GF-D8 (cell line): ENCODE results near the gene H2BW2.
"Not testable (repeated sequence)": the region's sequence is repeated elsewhere in the genome, so short reads cannot be mapped to it uniquely, and the experiment has no call there.

Experiments
- DNase-seq: peaks from one replicate; lab custom pipeline; 2025; lab: John Stamatoyannopoulos, UW

Gene H2BW2

DNA sequence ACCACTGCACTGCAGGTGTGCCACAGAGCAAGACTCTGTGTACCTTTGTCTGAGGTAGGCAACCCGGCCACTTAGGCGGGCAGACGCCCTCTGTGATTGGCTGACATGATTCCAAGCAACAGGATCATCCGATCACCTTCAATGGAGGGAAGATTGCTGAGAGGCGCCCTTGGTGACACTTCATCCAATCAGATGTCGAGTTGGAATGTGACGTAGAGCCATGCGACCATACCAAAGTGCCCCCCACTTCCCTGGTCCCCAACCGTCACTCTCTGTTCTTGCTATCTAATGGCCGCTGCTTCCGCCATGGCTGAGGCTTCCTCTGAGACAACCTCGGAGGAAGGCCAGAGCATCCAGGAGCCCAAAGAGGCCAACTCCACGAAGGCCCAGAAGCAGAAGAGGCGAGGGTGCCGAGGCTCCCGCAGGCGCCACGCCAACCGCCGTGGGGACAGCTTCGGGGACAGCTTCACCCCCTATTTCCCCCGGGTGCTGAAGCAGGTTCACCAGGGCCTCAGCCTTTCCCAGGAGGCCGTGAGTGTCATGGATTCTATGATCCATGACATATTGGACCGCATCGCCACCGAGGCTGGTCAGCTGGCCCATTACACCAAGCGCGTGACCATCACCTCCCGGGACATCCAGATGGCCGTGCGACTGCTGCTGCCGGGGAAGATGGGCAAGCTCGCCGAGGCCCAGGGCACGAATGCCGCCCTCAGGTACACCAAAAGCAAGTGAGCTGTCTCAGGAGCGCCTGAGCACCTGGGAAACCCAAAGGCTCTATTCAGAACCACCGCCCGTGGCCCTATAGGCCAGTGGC lies at the start of gene H2BW2:
Gene H2BW2, plus strand, starts transcription at position 268 of the 817 bp plus-strand sequence. Its CDS starts 39 bp downstream, at position 307.
- no peak for DNase-seq

DNA sequence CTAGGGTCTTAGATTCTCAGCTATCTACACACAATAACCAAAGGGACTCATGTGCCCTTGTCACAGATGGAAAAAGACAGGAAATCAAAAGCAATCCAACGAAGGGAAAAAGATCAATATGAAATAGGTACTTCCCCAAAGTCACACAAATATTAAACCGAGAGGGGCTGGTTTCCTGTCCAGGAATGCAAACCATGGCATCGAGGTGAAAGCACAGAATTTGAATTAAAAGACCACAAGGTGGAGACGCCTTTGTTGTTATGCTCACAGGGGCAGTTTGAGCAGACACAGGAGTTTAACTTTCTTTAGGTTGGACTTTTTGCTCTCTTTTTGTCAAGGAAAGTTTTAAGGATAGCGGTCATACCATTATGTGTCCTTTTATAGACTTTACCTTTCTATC lies 40.5 kb upstream of the H2BW2 start:
- no peak for DNase-seq

DNA sequence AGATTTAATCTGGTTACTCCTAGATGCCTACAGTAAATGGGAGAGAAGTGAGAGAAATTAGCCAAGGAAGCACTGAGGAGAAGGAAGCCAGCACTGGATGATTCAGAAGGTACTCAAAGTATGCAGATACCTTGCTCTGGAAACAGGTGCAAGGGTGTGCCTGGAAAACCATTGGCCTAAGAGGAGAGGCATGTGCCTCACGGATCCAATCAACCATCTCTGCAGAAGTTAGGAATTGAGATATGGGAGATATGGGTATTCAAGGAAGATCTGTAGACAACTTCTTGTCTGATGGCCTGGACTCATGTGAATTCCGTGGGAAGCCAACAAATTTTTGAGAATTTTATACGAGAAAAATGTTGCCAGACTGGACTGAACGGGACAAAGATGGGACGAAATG lies 30.9 kb upstream of the H2BW2 start:
- DNase-seq = no peak

DNA sequence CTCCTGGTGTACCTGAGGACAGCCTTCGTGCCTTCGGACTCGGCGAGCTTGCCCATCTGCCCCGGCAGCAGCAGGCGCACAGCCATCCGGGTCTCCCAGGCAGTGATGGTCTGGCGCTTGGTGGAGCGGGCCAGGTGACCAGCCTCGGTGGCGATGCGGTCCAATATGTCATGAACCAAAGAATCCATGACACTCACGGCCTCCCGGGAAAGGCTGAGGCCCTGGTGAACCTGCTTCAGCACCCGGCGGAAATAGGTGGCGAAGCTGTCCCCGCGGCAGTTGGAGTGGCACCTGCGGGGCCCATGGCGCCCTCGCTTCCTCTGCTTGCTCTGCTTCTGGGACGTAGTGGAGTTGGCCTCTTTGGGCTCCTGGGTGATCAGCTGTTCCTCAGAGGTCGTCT lies 26.6 kb upstream of the H2BW2 start:
- DNase-seq = no peak

DNA sequence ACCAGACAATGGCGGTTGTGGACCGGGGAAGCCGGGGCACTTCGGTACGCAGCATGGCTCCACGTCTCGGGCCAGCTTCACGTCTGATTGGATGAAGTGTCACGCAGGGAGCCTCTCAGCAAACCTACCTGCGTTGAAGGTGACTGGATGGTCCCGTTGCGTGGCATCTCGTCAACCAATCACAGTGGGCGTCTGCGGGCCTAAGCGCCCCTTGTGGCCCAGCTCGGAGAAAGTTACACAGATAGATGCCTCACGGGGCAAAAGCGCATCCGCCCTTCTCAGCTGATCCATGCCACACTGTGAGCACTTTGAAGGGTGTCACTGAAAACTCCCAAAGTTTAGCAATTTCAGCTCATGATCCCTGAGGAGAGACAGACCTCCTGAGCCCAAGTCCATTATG lies 26.1 kb upstream of the H2BW2 start, which contains the start of gene H2BW1:
Gene H2BW1, minus strand, starts transcription at position 103 of the 400 bp plus-strand sequence. CDS start 132 bp downstream, outside the sequence.
- no peak for DNase-seq

DNA sequence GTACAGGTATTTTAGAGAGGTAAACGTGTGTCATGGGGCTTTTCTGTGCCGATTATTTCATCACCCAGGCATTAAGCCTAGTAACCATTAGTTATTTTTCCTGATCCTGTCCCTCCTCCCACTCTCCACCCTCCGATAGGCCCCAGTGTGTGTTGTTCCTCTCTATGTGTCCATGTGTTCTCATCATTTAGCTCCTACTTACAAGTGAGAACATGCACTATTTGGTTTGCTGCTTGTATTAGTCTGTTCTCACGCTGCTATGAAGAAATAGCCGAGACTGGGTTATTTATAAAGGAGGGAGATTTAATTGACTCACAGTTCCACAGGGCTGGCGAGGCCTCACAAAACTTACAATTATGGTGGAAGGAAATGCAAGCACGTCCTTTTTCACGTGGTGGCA lies 24.2 kb upstream of the H2BW2 start:
- DNase-seq = not testable (repeated sequence)

DNA sequence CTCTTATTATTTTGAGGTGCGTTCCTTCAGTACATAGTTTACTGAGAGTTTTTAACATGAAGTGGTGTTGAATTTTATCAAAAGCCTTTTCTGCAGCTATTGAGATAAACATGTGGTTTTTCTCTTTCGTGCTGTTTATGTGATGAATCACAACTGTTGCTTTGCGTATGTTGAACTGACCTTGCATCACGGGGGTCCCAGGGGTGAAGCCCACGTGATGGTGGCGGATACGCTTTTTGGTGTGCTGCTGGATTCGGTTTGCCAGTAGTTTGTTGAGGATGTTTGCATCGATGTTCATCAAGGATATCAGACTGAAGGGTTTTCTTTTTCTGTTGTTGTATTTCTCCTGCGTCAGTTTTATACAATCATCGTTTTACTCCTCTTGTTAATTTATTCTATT lies 21.6 kb upstream of the H2BW2 start:
- no peak for DNase-seq

DNA sequence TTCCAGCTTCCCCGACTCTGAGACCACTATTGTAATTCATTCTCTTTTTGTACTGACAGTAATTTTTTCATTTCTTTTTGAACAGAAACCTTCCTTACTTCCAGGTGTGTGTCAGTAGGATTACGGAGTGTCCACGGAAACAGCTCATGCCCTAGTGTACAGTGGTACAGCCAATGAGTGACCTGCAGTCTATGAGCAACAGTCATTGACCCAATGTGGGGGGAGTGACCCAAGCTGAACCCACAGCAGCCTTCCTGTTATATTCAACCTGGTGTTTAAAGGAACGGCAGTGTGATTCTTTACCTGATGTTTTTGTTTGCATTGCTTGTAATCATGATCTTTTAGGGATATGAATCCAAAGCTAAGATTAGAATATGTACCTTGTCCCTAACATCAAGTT lies 1.2 kb downstream of the H2BW2 start:
- DNase-seq = no peak

DNA sequence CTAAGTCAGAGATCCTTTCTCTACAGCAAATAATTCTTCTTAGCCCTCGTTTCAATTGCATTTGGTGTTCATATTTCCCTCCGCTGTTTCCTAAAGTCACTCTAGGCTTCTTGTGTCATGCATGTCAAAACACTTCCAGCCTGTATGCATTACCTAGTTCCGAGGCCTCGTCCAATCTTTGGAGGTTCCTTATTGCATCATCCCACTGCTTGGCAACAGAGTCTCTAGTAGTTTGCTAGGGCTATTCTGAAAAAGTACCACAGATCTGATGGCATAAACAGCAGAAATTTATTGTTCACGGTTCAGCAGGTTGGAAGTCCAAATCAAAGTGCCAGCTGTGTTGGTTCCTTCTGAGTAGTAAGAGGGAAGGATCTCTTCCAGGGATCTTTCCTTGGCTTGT lies 5.9 kb downstream of the H2BW2 start:
- DNase-seq = no peak

DNA sequence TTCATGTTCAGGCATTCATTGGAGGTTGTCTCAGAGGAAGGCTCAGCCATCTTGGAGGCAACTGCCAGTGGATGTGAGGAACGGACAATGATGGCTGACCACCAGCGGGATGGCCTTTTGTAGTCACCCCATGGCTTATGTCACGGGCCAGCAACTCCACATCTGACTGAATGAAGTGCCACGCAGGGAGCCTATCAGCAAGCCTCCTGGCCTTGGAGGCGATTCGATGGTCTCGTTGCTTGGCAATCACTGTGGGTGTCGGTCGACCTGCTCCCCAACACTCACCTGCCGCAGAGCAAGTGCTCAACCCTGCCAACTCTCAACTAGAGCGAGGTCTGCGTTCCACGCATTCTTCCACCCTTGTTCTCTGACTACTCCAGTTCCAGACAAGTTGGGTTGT lies 7.4 kb downstream of the H2BW2 start:
- no peak for DNase-seq

DNA sequence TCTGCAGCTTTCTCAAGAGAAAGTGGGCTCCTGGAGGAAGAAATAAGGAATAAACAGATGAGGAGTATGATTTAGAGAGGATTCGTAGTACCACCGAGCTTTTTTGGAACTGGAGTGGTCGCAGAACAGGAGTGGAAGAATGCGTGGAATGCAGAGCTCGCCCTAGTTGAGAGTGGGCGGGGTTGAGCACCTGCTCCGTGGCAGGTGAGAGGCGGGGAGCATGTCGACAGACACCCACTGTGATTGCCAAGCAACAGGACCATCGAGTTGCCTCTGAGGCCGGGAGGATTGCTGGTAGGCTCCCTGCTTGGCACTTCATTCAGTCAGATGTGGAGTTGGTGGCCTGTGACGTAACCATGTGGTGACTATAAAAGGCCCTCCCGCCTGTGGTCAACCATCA lies 15.2 kb downstream of the H2BW2 start:
- not testable (repeated sequence) for DNase-seq

DNA sequence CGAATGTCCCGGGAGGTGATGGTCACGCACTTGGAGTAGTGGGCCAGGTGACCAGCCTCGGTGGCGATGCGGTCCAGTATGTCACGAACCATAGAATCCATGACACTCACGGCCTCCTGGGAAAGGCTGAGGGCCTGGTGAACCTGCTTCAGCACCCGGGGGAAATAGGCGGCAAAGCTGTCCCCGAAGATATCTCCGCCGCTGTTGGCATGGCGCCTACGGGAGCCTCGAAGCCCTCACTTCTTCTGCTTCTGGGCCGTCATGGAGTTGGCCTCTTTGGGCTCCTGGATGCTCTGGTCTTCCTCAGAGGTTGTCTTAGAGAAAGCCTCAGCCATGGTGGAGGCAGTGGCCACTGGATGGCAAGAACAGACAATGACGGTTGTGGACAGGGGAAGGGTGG lies 22.9 kb downstream of the H2BW2 start:
- DNase-seq = not testable (repeated sequence)

DNA sequence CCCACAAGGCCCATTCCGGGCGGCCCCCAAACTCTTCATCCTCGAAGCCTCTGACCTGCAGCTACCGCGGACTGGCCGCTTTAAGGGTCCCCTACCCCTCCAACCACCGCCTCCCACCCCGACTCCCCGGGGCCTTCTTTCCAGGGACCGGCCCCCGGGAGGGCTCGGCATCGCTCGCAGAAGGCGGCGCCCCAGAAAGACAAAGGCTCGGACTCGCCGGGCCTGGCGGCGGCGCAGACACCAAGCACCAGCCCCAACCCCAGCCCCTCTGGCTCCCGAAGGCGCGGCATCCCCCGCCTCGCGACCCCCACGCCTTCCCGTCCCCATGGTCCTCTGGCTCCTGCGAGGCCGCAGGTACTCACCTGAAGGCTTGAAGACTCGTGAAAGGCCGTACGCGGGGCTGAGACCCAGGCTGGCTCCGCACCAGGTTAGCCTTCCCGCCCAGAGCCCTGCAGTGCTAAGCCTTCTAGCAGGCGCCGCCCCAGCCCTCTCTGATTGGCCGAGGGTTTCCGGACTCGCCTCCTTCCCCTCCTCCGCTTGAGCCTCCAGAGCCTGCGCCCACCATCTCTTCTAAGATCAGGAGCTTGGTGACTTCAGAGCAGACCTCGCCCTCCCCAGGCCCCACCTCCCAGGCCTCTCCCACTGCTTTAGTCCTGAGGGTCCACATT lies 36.2 kb downstream of the H2BW2 start, which contains the start of gene TMSB15C:
Gene TMSB15C, minus strand, starts transcription at position 459 of the 668 bp plus-strand sequence.
- DNase-seq = not testable (repeated sequence)

DNA sequence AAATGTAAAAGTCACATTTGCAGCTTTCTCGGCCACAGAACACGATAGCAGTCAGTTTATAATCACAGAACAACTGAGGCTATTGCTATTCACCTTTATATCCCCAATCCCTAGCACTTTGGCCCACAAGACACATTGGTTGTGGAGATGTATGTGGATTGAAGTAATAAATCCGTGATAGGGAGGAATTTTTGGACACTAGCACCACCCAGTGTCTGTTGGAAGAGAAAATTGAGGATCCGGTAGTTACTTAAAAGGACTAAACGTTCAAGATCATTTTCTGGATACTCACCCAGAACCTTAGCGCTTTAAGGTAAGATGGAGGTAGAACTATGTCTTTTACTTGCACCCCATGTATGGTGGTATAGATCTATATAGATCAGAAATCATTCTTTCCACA lies 38.1 kb downstream of the H2BW2 start:
- DNase-seq = not testable (repeated sequence)

DNA sequence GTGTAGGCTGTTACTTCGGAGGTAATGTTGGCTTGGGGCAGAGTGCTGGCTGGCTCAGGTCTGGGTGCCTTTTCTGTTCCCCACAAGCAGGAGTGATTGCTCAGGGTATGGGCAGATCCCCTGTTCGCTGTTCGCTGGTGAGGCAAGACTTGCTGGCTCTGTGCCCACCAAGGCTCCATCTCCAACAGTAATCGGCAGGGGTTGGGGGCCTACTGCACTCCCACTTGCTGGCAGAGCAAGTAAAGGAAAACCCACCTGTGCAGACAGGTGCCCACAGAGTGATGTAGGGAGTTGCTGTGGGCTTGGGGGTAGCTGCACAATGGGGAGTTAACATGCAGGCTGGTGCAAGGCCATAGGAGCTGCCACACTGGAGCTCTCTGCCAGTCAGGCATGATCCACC lies 44.3 kb downstream of the H2BW2 start:
- DNase-seq = no peak

DNA sequence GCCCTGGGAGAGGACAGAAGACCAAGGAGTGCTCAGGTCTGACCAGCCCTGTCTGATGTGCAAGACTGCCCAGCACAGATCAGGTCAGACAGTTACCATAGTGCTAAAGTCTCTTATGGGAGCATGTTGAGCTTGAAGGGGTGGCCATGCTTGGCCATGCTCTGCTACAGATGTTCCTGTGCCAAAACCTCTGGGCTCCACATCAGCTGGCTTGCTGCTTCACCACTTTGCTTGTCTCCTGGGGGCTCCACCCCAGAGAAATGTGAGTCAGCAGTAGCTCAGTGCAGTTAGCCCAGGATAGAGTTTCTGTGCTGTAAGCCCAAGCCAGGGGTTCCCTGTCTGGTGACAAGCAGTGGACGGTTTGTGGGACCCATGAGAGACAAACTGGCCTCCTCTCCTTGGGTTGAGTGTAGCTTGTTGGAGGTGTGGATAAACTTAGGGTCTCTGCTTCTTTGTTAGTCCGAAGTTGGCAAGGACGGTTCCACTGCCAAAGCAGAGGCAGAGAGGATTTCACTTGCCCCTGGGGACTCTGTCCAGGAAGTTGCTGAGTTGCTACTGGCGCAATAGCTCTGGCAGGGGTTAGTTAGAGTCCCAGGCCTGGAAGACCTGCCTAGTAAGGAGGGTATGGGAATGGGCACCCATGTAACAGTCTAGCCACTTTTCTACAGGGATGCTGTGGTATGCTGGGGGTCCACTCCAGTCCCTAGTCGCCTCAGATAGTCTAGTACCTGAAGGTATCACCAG lies 45.0 kb downstream of the H2BW2 start:
- peak; percentile 39 for DNase-seq

DNA sequence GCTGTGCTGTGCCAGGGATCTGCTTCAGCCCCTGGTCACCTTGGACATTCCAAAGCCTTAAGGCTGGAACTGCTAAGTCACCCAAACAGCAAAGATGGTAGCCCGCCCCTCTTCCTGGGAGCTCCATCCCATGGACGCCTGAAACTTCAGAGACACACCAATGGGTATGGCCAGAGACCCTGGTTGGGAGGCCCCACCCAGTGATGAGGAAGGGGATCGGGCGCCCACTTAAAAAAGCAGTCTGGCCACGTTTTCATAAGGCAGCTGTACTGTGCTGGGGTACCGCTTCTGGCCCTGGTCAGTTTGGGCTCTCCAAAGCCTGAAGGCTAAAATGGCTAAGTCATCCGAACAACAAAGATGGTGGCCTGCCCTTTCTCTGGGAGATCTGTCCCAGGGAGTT lies 45.7 kb downstream of the H2BW2 start:
- DNase-seq = no peak

DNA sequence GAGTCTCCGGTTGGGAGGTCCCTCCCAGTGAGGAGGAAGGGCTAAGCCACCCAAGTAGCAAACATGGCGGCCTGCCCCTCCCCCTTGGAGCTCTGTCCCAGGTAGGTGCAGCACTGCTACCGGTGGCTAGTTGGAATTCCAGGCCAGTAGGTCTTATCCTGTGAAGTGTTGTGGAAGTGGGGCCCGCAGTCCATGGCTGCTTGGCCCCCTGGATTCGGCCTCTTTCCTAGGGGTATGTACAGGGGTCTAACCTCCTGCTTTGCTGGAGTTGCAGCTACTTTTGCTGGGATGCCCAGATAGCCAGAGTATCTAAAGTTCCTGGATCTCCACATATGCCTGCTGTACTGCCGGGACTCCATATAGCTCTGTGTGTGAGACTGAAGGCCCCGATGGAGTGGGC lies 46.2 kb downstream of the H2BW2 start:
- no peak for DNase-seq
